ENCODE measurements around the gene CAPZA2. TPM values are rescaled to one million over a fixed set of nuclear protein-coding genes. Genes with fewer than 3 reads are reported as not detected.
A peak's percentile ranks its signal among the peaks of the same experiment; 100 is the strongest.

The CAPZA2 gene
- total RNA-seq, 1 donor from 2014 or later: 324 TPM

- peak; percentile 69 for DNase-seq
Observed at GRCh38 chr7:116862951-116863670, 724 bp downstream of the CAPZA2 start.

DNA sequence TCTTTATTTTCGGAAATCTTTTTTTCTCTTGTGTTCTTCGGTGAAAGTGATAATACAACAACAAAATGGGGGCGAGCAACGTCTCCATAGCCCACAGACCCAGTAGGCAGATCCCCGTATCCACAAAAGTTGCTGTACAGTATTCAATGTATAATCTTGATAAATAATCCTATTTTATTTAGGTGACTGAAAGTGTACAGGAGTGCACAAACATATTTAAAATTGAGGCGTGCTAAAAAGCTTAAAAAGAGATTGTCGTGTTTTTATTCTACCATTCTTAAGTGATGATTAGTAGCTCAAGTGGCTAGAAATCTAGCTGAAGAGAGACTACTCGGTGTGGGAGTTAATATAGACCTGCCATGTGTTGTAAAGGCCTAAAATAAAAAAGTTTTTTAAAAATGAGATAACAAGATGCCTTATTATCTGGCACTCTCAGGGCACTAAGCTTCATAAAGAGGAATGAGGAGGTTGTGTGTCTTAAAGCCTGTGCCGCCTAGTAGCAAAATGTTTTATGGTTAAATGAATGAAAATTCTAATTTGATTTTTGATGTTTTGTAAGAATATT lies 1.6 kb downstream of the CAPZA2 start:
- DNase-seq: peak; percentile 24

- no peak for DNase-seq
Observed at GRCh38 chr7:116871061-116871700, 8.8 kb downstream of the CAPZA2 start.

- DNase-seq: no peak
Observed at GRCh38 chr7:116872026-116872425, 9.6 kb downstream of the CAPZA2 start.

DNA sequence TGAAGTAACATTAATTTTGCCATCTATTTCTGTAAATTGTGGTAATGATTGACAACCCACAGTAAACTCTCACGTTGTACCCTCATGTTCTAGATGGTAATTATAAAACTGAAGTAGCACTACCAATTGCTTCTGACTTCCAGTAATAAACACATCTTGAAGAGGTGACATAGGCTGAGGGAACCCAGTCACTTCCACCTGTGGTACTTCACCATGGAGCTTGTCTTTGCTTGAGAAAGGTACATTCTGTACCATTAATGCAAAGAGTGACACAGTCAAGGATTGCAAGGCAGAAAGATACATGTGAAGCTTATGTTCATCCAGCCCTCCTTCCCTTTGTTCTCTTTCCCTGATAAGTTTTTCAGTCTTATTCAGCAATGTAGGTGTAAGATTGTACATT lies 11.2 kb downstream of the CAPZA2 start:
- no peak for DNase-seq

DNA sequence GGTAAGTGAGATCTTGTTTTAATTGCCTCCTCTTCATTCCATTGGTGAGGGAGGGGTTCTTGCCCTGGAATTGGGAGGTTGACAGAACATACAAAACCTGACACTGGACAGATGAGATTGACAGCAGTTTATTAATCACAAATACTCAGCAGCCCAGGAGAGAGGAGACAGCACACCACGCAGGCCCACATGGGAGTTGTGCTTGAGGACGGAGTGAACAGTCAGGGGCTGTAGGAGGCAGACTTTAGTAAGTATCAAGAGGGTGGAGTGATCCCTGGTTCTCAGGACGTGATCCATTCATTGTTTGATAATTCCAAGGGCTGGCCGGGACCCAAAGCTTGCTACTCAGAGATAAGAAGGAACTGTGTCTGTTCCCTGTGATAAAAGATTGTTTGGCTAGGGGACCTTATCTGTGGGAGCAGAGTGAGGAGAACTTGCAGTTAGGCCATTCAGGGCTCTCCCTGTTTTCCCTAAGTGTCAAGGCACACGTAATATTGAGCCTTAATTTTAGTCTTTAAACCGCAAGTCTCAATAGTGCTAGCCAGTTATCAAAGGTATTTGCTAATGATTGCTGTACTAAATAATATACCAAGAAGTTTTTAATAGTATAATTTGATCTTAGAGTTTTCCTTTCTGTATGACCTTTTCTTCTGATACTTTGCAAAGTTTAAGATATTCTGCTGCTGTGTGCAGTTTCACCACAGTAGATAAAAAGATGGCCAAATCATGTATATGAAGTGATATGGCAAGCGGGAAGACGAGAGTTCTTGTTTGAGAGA lies 14.5 kb downstream of the CAPZA2 start:
- peak; percentile 15 for DNase-seq

- DNase-seq: no peak
Observed at GRCh38 chr7:116877443-116878217, 15.2 kb downstream of the CAPZA2 start.

DNA sequence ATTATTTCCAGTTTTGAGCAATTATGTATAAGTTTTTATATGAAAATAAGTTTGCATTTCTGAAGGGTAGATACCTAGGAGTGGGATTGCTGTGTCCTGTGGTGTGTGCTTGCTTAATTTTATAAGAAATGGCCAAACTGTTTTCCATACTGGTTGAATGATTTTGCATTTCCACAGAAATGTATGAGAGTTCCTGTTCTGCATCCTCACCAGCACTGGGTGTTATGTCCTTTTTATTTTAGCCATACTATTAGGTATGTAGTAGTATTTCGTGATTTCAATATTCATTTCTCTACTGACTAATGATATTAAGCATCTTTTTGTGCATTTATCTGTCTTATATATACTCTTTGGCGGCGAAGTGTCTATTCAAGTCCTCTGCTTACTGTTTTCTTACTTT lies 22.3 kb downstream of the CAPZA2 start:
- DNase-seq: no peak

GRCh38 chr7:116885724-116886123 lies 23.3 kb downstream of the CAPZA2 start:
- DNase-seq: no peak

GRCh38 chr7:116886543-116887156 lies 24.3 kb downstream of the CAPZA2 start:
- DNase-seq: no peak

- DNase-seq: no peak
Observed at GRCh38 chr7:116888895-116889294, 26.5 kb downstream of the CAPZA2 start.

- DNase-seq: no peak
Observed at GRCh38 chr7:116895849-116896248, 33.5 kb downstream of the CAPZA2 start.

DNA sequence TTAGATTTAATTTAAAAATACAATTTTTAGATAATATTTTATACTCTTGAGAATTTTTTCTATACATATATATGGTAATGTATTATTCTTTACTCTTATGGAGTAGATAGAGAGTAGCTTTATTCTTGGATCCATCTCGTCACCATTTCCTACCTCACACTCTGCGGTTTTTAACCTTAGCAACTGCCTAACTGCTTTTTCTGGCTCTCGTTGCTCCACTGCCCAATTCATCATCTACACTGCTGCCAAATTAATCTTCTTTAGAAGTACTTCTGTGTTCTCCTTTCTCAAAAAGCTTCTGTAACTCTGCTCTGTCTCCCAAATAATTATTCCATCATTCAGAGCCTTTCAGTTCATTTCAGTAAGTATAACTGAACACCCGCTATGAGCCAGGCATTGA lies 35.3 kb downstream of the CAPZA2 start:
- peak; percentile 8 for DNase-seq

DNA sequence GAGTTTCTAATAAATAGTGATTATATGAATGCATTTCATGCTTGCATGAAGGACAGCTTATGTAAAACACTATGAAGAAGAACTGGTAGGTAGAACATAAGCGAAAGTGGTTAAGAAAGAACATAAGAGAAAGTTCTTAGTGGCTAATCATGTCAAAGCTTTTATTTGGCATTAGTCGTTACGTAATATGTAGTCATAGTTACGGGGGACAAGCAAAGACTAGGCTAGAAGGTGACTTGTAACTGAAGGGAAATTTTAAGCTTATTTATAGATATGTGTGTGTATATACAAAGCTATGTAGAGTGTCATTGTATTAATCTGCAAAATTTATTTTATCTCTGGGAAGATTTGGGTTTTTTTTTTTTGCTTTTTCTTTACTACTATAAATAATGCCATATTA lies 36.9 kb downstream of the CAPZA2 start:
- DNase-seq: no peak

GRCh38 chr7:116901143-116901542 lies 38.8 kb downstream of the CAPZA2 start:
- no peak for DNase-seq

DNA sequence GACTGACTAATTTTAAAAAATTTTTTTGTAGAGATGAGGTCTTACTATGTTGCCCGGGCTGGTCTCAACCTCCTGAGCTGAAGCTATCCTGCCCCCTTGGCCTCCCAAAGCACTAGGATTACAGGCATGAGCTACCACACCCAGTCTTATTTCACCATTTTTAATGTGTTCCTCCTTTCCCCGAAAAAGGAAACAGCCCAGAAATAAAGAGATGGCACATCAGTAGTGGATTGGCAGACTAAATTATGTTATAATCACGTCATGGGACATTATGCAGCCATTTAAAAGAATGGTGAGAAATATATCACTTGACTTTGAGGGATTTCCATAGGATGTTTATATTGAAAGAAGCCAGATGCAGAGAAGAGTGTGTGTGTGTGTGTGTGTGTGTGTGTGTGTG lies 40.5 kb downstream of the CAPZA2 start:
- no peak for DNase-seq

DNA sequence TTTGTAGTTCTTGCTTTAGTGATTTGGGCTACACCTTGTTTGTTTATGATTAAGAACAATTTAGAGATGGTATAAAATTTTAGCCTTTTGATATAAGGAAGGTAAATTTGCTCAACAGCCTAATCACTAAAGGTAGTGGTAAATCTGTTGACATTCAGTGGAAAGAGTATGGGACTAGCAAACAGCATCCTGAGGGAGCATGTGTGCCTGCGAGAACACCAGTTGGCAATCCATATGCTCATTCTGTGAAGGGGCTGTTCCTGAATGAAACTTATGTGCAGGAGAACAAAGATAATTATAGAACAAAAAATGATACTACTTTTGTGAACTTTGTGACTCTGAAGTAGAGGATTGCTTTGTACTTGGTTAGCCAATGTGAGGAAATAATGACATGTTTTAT lies 44.0 kb downstream of the CAPZA2 start:
- no peak for DNase-seq

DNA sequence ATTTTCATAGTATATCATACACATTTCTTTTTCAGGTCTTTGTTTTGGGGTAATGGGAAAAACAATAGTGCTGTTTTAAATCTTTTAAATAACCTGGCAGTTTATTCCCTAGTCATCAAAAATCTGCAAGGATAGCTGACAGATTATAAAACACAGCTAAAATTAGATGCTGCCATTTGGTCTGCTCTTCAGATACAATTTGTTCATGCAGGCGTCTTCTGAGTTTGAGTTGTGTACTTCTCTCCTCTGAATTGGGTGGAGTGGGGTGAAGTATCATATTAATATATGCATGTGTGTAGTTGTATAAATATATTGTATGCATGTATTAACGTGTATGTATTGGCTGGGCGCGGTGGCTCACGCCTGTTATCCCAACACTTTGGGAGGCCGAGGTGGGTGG lies 48.0 kb downstream of the CAPZA2 start:
- DNase-seq: no peak

DNA sequence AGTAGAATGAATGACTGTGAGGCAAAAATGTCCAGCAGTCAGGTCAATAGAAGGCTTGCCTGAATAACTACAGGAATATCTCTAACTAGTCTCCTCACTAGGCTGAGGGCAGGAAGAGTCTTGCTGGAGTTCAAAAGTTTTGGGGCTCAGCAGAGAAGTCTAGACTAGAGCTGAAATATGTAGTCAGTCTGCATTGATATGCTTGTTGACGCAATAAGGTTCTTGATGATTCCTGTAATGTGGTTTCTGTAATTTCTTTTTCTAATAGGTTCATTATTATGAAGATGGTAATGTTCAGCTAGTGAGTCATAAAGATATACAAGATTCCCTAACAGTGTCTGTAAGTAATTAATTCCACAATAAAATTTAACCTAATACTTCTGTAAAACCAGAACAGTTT lies 49.4 kb downstream of the CAPZA2 start:
- no peak for DNase-seq

- DNase-seq: no peak
Observed at GRCh38 chr7:116912269-116912909, 50.0 kb downstream of the CAPZA2 start.

- no peak for DNase-seq
Observed at GRCh38 chr7:116918704-116919103, 56.3 kb downstream of the CAPZA2 start.
